ENCODE results near the gene DAZL. TPM values are rescaled to one million over a fixed set of nuclear protein-coding genes. Genes with fewer than 3 reads are reported as not detected.

DAZL gene
- total RNA-seq, 4 donors from 2014 or later = not detected

- no peak for ATAC-seq
- 37 to 56% methylated on average over 3 of the region's 3 CpGs for WGBS, 2 donors (ENCODE audit: low coverage in 1 of 2)
Observed at GRCh38 chr3:16599694-16600093, 5.5 kb downstream of the DAZL start.

GRCh38 chr3:16596352-16597032, 8.7 kb downstream of the DAZL start:
- Histone ChIP-seq H3K9me3 (no peaks in the 10 kb centered on the region), H3K4me3 (no peak overlapping the region), H3K36me3 (no peaks in the 10 kb centered on the region), H3K4me1 (peaks cover 0 to 6% (median 0%) of the 10 kb centered on the region in 3 donors), H3K27ac (no peak overlapping the region), H3K27me3 (no peaks in the 10 kb centered on the region)
- 73 to 82% methylated on average over 4 to 5 of the region's 5 CpGs for WGBS, 2 donors (ENCODE audit: low coverage in 1 of 2)
- TF ChIP-seq POLR2AphosphoS5 (IDR thresholded peaks at IDR 0.05) (no peak), POLR2A (IDR thresholded peaks at IDR 0.05) (no peak), EP300 (IDR thresholded peaks at IDR 0.05) (no peak)
- ATAC-seq = no peak

More at GRCh38 chr3:16599694-16600093, 5.5 kb downstream of the DAZL start:
- no peak overlapping the region for H3K27ac ChIP-seq
- H3K36me3 ChIP-seq = no peaks in the 10 kb centered on the region
- no peak overlapping the region for H3K4me3 ChIP-seq
- H3K9me3 ChIP-seq = no peaks in the 10 kb centered on the region
- H3K27me3 ChIP-seq = no peaks in the 10 kb centered on the region
- TF ChIP-seq POLR2AphosphoS5 (IDR thresholded peaks at IDR 0.05) (no peak), POLR2A (IDR thresholded peaks at IDR 0.05) (no peak), EP300 (IDR thresholded peaks at IDR 0.05) (no peak), CTCF (IDR thresholded peaks at IDR 0.05) (no peak)
- peaks cover 0 to 8% (median 0%) of the 10 kb centered on the region in 3 donors for H3K4me1 ChIP-seq

- H3K36me3 ChIP-seq = no peaks in the 10 kb centered on the region
- H3K4me1 ChIP-seq = no peaks in the 10 kb centered on the region
- 62 to 80% methylated on average over 3 of the region's 3 CpGs for WGBS, 2 donors (ENCODE audit: low coverage in 1 of 2)
- H3K27me3 ChIP-seq = no peaks in the 10 kb centered on the region
- TF ChIP-seq CTCF (IDR thresholded peaks at IDR 0.05) (no peak), EP300 (IDR thresholded peaks at IDR 0.05) (no peak), POLR2AphosphoS5 (IDR thresholded peaks at IDR 0.05) (no peak), POLR2A (IDR thresholded peaks at IDR 0.05) (no peak)
- H3K27ac ChIP-seq = no peak overlapping the region
- H3K9me3 ChIP-seq = no peaks in the 10 kb centered on the region
- no peak for ATAC-seq
- no peak overlapping the region for H3K4me3 ChIP-seq
Observed at GRCh38 chr3:16595778-16596177, 9.4 kb downstream of the DAZL start.

GRCh38 chr3:16589867-16590624, 15.2 kb downstream of the DAZL start:
- Histone ChIP-seq H3K9me3 (no peaks in the 10 kb centered on the region), H3K27ac (no peak overlapping the region), H3K4me3 (no peak overlapping the region), H3K4me1 (no peaks in the 10 kb centered on the region), H3K36me3 (no peaks in the 10 kb centered on the region), H3K27me3 (no peaks in the 10 kb centered on the region)
- TF ChIP-seq POLR2AphosphoS5 (IDR thresholded peaks at IDR 0.05) (no peak), POLR2A (IDR thresholded peaks at IDR 0.05) (no peak), CTCF (IDR thresholded peaks at IDR 0.05) (no peak), EP300 (IDR thresholded peaks at IDR 0.05) (no peak)
- no peak for ATAC-seq
- WGBS, 2 donors (ENCODE audit: low coverage in 1 of 2) = 93 to 94% methylated on average over 6 of the region's 6 CpGs

- 83 to 100% methylated on average over 1 of the region's 1 CpG for WGBS, 2 donors (ENCODE audit: low coverage in 1 of 2)
- Histone ChIP-seq H3K9me3 (no peaks in the 10 kb centered on the region), H3K4me3 (no peak overlapping the region)
Observed at GRCh38 chr3:16589120-16589519, 16.1 kb downstream of the DAZL start.

More at GRCh38 chr3:16589120-16589519, 16.1 kb downstream of the DAZL start:
- TF ChIP-seq EP300 (IDR thresholded peaks at IDR 0.05) (no peak), CTCF (IDR thresholded peaks at IDR 0.05) (no peak), POLR2AphosphoS5 (IDR thresholded peaks at IDR 0.05) (no peak), POLR2A (IDR thresholded peaks at IDR 0.05) (no peak)
- Histone ChIP-seq H3K36me3 (no peaks in the 10 kb centered on the region), H3K27ac (no peak overlapping the region), H3K4me1 (no peaks in the 10 kb centered on the region), H3K27me3 (no peaks in the 10 kb centered on the region)
- no peak for ATAC-seq

Data from gastroesophageal sphincter (tissue), 4 donors.